Posterior vena cava (tissue), 2 donors: ENCODE results near the gene TBCEL. TPM values are rescaled to one million over a fixed set of nuclear protein-coding genes. Genes with fewer than 3 reads are reported as not detected.

Experiments used
- DNase-seq: peaks from one replicate; pipeline ENCODE4 v3.0.0-alpha.2; 2020; ENCODE audit warnings: low spot score
- intact Hi-C, 2 donors: fragments of 100-400 bp; cut with DNase I; formaldehyde crosslinking; loops; one replicate each; pipeline versions ENCODE4 v1.14.1 to v1.14.2; 2022 to 2023
- long read RNA-seq, 2 donors: library from polyadenylated mRNA; unstranded; transcript quantifications; one replicate each; pipeline ENCODE4 v2.0.0, GENCODE V29; 2020 to 2021
- total RNA-seq, 2 donors: library from RNA; stranded (reverse); fragmentation: NEBNext Ultra II Directional; extraction: Animal tissue kit (Norgen Biotek cat#: 25700); gene quantifications; one replicate each; pipeline ENCODE4 v1.2.1, GENCODE V29; 2021
- donor health status: DM: yes; HTN: yes; CAD: no.
- donor health status: DM: yes; HTN: yes; CAD: no.

TBCEL gene
- total RNA-seq = 10 to 100 TPM; 30.8 to 32.7 TPM
- long read RNA-seq, donor 1, full-length matches to known transcripts = 1 of 4 reads
- long read RNA-seq, donor 1, partial matches to known transcripts = 1 of 4 reads
- long read RNA-seq, donor 1, other reads (novel, unspliced or antisense) = 2 of 4 reads
- long read RNA-seq, donor 2 = 0 reads

GRCh38 chr11:121023848-121024751 is at the start of gene TBCEL:
TBCEL (plus strand) TSS chr11:121024102; CDS start chr11:121045691, 21,589 bp downstream.
- peak; percentile 96 for DNase-seq
- intact Hi-C loops = no loop called here

GRCh38 chr11:120974466-120974865 is 49.4 kb upstream of the TBCEL start:
- DNase-seq = no peak
- intact Hi-C loops = no loop called here

- no peak for DNase-seq
- intact Hi-C loops = no loop called here
Observed at GRCh38 chr11:120974965-120975364, 48.9 kb upstream of the TBCEL start.

GRCh38 chr11:120977266-120978137 is 46.4 kb upstream of the TBCEL start:
- no peak for DNase-seq
- intact Hi-C loops = no loop called here

- intact Hi-C loops = no loop called here
- no peak for DNase-seq
Observed at GRCh38 chr11:120978701-120979100, 45.2 kb upstream of the TBCEL start.

- intact Hi-C loops = loop anchor here in 1 of 2 donors (5.0 kb wide), 1 partner anchor 639 kb away; no protein-coding TSS in a partner anchor
- peak; percentile 81 for DNase-seq
Observed at GRCh38 chr11:120985718-120986569, 38.0 kb upstream of the TBCEL start.

GRCh38 chr11:120988603-120989002 is 35.3 kb upstream of the TBCEL start:
- no peak for DNase-seq
- intact Hi-C loops = loop anchor here in 1 of 2 donors (5.0 kb wide), 1 partner anchor 641 kb away; no protein-coding TSS in a partner anchor

GRCh38 chr11:120991830-120992686 is 31.8 kb upstream of the TBCEL start:
- DNase-seq = no peak
- intact Hi-C loops = no loop called here

- intact Hi-C loops = no loop called here
Observed at GRCh38 chr11:120994091-120994859, 29.6 kb upstream of the TBCEL start.

GRCh38 chr11:120995184-120995583 is 28.7 kb upstream of the TBCEL start:
- no peak for DNase-seq
- intact Hi-C loops = no loop called here

More at GRCh38 chr11:120994091-120994859, 29.6 kb upstream of the TBCEL start:
- no peak for DNase-seq

GRCh38 chr11:120996973-120997372 is 26.9 kb upstream of the TBCEL start:
- intact Hi-C loops = no loop called here
- no peak for DNase-seq

GRCh38 chr11:120998581-120998980 is 25.3 kb upstream of the TBCEL start:
- DNase-seq = no peak
- intact Hi-C loops = no loop called here

- intact Hi-C loops = no loop called here
- no peak for DNase-seq
Observed at GRCh38 chr11:121004206-121004840, 19.6 kb upstream of the TBCEL start.

GRCh38 chr11:121006922-121007321 is 17.0 kb upstream of the TBCEL start:
- DNase-seq = no peak

GRCh38 chr11:121008551-121008950 is 15.4 kb upstream of the TBCEL start:
- DNase-seq = no peak
- intact Hi-C loops = no loop called here

More at GRCh38 chr11:121006922-121007321, 17.0 kb upstream of the TBCEL start:
- intact Hi-C loops = no loop called here

GRCh38 chr11:121012091-121012490 is 11.8 kb upstream of the TBCEL start:
- intact Hi-C loops = no loop called here
- no peak for DNase-seq

GRCh38 chr11:121018746-121019145 is 5.2 kb upstream of the TBCEL start:
- no peak for DNase-seq
- intact Hi-C loops = no loop called here
